Measurements from ENCODE around the gene TMEM161B. TPM values are rescaled to one million over a fixed set of nuclear protein-coding genes. Genes with fewer than 3 reads are reported as not detected.
"Not testable (repeated sequence)": the region's sequence is repeated elsewhere in the genome, so short reads cannot be mapped to it uniquely, and the experiment has no call there.

TMEM161B gene
- total and polyA plus RNA-seq, 4 experiments from 2014 or later, result 12.5 to 33.7 (median 22.7) TPM

DNA sequence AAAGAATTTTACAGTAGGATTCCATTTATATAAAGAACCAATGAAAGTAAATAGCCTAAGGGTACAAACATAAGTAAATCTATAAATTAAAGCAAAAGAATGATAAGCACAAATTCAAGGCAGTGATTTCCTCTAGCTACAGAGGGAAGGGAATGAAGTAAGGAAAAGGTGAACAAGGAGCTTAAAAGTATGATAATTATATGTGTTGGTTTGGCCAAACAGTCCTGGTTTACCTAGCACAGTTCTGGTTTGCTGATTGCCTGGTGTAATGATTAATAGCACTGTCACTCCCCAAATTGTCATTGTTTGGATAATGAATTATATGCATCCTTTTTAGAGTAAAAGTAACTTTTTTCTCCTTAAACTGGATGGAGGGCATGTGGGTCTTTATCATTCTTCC is 15.0 kb upstream of the TMEM161B start:
- H3K4me1 Mint-ChIP-seq, result no peaks in the 10 kb centered on the region
- CTCF ChIA-PET (ENCODE audit: partially characterized antibody), result no interaction called here

DNA sequence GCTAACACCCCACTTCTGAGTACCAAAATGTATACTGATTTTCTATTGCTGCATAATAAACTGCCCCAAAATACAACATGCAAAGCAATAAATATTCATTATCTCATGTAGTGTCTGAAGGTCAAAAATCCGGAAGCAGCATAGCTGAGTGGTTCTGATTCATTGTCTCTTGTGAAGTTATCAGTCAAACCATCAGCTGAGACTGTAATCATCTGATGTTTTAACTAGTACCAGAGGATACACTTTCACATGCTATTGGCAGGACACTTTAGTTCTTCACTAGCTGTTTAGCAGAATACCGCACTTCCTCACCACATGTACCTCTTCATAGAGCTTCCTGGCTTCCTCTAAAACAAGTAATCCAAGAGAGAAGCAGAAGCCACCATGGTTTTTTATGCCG is 12.7 kb upstream of the TMEM161B start:
- Mint-ChIP-seq H3K27me3 (no peaks in the 10 kb centered on the region), H3K9me3 (no peaks in the 10 kb centered on the region), H3K4me3 (no peak overlapping the region), H3K36me3 (peaks cover 7 to 15% of the 10 kb centered on the region in 2 donors), H3K4me1 (no peaks in the 10 kb centered on the region), H3K27ac (no peak overlapping the region)
- H3K27me3 ChIP-seq (ENCODE audit: insufficient read depth, low read length), result no peaks in the 10 kb centered on the region
- no peaks in the 10 kb centered on the region for H3K9me3 ChIP-seq (ENCODE audit: control insufficient read depth in 1 of 2, low read length in 2 of 2)
- ChIA-PET POLR2A (ENCODE audit: partially characterized antibody) (no interaction called here), CTCF (ENCODE audit: partially characterized antibody) (no interaction called here)
- H3K4me3 ChIP-seq (ENCODE audit: low read length in 2 of 2), result no peak overlapping the region
- no peaks in the 10 kb centered on the region for H3K36me3 ChIP-seq (ENCODE audit: insufficient read depth, low read length)
- H3K27ac ChIP-seq (ENCODE audit: low read depth, low read length), result no peak overlapping the region
- H3K4me1 ChIP-seq (ENCODE audit: insufficient read depth, low read length), result no peaks in the 10 kb centered on the region
- intact Hi-C loops (cut with micrococcal nuclease), result no loop called here
- DNase-seq, result no peak

More for the DNA sequence above, 15.0 kb upstream of the TMEM161B start:
- Mint-ChIP-seq H3K4me3 (no peak overlapping the region), H3K36me3 (peaks cover 17 to 22% of the 10 kb centered on the region in 2 donors), H3K27ac (no peak overlapping the region), H3K9me3 (peaks cover 0 to 2% (median 0%) of the 10 kb centered on the region in 8 donors), H3K27me3 (no peaks in the 10 kb centered on the region)
- Histone ChIP-seq H3K27ac (ENCODE audit: low read depth, low read length) (no peak overlapping the region), H3K36me3 (ENCODE audit: insufficient read depth, low read length) (no peaks in the 10 kb centered on the region), H3K4me3 (ENCODE audit: low read length in 2 of 2) (no peak overlapping the region), H3K9me3 (ENCODE audit: control insufficient read depth in 1 of 2, low read length in 2 of 2) (no peaks in the 10 kb centered on the region), H3K27me3 (ENCODE audit: insufficient read depth, low read length) (no peaks in the 10 kb centered on the region), H3K4me1 (ENCODE audit: insufficient read depth, low read length) (no peaks in the 10 kb centered on the region)
- intact Hi-C loops (cut with micrococcal nuclease), result no loop called here
- POLR2A ChIA-PET (ENCODE audit: partially characterized antibody), result no interaction called here
- DNase-seq, result no peak

DNA sequence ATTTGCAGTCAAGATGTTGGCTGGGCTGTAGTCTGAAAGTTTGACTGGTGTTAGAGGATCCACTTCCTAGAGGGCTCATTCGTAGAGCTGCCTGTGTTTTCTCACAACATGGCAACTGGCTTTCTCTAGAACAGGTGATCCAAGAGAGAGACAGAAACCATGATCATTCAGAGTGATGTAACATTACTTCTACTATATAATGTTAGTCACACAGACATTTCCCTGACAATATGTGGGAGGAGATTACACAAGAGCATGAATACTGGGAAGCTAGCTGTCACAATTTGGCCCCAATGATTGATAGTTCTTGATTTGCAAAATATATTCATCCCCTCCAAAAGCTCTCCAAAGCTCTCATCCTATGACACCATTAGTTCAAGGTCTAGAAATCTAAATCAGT is 10.9 kb upstream of the TMEM161B start:
- Mint-ChIP-seq H3K9me3 (no peaks in the 10 kb centered on the region), H3K4me1 (peaks cover 0 to 7% (median 1%) of the 10 kb centered on the region in 4 donors), H3K27me3 (no peaks in the 10 kb centered on the region), H3K36me3 (peaks cover 16 to 22% of the 10 kb centered on the region in 2 donors), H3K27ac (no peak overlapping the region), H3K4me3 (no peak overlapping the region)
- no peaks in the 10 kb centered on the region for H3K27me3 ChIP-seq (ENCODE audit: insufficient read depth, low read length)
- no peak overlapping the region for H3K4me3 ChIP-seq (ENCODE audit: low read length in 2 of 2)
- DNase-seq, result no peak
- H3K4me1 ChIP-seq (ENCODE audit: insufficient read depth, low read length), result no peaks in the 10 kb centered on the region
- no peak overlapping the region for H3K27ac ChIP-seq (ENCODE audit: low read depth, low read length)
- ChIA-PET POLR2A (ENCODE audit: partially characterized antibody) (no interaction called here), CTCF (ENCODE audit: partially characterized antibody) (no interaction called here)
- intact Hi-C loops (cut with micrococcal nuclease), result no loop called here
- H3K36me3 ChIP-seq (ENCODE audit: insufficient read depth, low read length), result no peaks in the 10 kb centered on the region
- H3K9me3 ChIP-seq (ENCODE audit: control insufficient read depth in 1 of 2, low read length in 2 of 2), result no peaks in the 10 kb centered on the region

DNA sequence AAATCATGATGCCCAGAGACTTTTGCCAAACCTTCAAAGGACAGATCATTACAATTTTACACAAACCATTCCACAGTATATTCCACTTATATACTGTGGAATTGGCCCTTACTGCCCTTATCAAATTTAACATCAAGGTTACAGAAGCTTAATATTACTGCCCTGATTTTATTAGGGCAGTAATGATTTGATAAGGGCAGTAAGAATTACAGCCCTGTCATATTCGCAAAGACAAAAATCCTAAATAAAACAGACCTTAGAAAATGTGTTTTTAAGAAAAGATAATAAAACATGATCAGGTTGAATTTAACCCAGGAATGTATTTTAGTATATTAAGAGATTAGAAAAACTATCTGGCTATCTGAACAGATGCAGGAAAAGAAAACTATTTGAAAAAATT is 7.7 kb upstream of the TMEM161B start:
- Histone ChIP-seq H3K27me3 (ENCODE audit: insufficient read depth, low read length) (no peaks in the 10 kb centered on the region), H3K36me3 (ENCODE audit: insufficient read depth, low read length) (no peaks in the 10 kb centered on the region), H3K4me1 (ENCODE audit: insufficient read depth, low read length) (peaks cover 7% of the 10 kb centered on the region), H3K9me3 (ENCODE audit: control insufficient read depth in 1 of 2, low read length in 2 of 2) (no peaks in the 10 kb centered on the region), H3K27ac (ENCODE audit: low read depth, low read length) (no peak overlapping the region), H3K4me3 (ENCODE audit: low read length in 2 of 2) (no peak overlapping the region)
- Mint-ChIP-seq H3K27me3 (no peaks in the 10 kb centered on the region), H3K9me3 (no peaks in the 10 kb centered on the region), H3K4me1 (peaks cover 5 to 13% (median 9%) of the 10 kb centered on the region in 4 donors), H3K27ac (no peak overlapping the region), H3K4me3 (no peak overlapping the region), H3K36me3 (peaks cover 15 to 33% of the 10 kb centered on the region in 2 donors)
- CTCF ChIA-PET (ENCODE audit: partially characterized antibody), result no interaction called here
- DNase-seq, result no peak
- POLR2A ChIA-PET (ENCODE audit: partially characterized antibody), result no interaction called here
- intact Hi-C loops (cut with micrococcal nuclease), result no loop called here

DNA sequence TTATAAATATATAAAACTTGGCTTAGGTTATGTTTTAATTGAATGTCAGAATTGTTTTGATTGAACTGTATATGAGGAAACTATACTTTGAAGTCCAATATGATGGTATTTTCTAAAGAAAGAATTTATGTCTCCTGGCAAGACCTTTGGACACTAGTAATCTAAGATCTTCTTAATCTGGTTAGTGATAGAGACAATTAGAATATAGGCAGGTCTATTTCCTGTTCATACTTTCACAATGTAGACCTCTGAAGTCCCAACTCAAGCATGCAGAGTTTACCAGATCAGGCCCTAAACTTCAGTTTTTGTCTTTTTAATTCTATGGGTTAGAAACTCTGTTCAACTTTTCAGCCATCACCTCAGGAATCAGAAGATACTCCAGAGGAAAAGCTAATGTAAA is 6.9 kb upstream of the TMEM161B start:
- ChIA-PET POLR2A (ENCODE audit: partially characterized antibody) (no interaction called here), CTCF (ENCODE audit: partially characterized antibody) (no interaction called here)
- Histone ChIP-seq H3K4me1 (ENCODE audit: insufficient read depth, low read length) (peaks cover 15% of the 10 kb centered on the region), H3K36me3 (ENCODE audit: insufficient read depth, low read length) (no peaks in the 10 kb centered on the region), H3K27ac (ENCODE audit: low read depth, low read length) (no peak overlapping the region), H3K27me3 (ENCODE audit: insufficient read depth, low read length) (no peaks in the 10 kb centered on the region), H3K4me3 (ENCODE audit: low read length in 2 of 2) (no peak overlapping the region), H3K9me3 (ENCODE audit: control insufficient read depth in 1 of 2, low read length in 2 of 2) (no peaks in the 10 kb centered on the region)
- Mint-ChIP-seq H3K36me3 (peaks cover 17 to 40% of the 10 kb centered on the region in 2 donors), H3K9me3 (no peaks in the 10 kb centered on the region), H3K27me3 (no peaks in the 10 kb centered on the region), H3K27ac (no peak overlapping the region), H3K4me1 (peaks cover 11 to 21% (median 14%) of the 10 kb centered on the region in 4 donors), H3K4me3 (no peak overlapping the region)
- intact Hi-C loops (cut with micrococcal nuclease), result no loop called here
- no peak for DNase-seq

DNA sequence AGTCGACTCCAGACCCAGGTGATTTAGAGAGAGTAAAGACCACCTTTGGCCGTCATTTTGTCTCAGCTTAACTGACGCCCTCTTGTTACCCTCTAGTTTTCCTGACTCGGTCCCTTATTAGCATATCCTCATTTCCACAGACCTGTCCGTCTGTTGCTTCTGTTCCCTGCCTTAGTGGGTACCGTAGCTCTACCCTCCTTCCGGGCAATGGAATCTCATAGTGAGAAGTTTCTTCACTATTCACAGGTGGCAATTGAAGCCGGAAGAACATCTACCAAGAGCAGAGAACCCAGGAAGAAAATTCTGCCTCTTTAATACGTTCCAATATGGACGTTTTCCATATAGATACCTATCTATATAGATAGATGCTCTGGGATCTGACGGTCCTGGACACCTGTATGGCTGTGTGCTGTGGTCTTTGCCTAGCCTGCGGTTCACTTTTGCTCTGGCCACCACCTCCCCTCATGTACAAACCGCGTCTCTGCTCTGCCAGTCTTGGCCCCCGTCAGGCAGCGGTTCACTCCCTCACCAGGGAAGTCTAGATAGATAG is 652 bp upstream of the TMEM161B start:
- intact Hi-C loops (cut with micrococcal nuclease), result loop anchor here (2.0 to 5.0 kb wide), 3 partner anchors 233 to 856 kb away; partner anchors contain the start of gene CCNH
- H3K9me3 Mint-ChIP-seq, result peaks cover 0 to 2% (median 0%) of the 10 kb centered on the region in 8 donors
- H3K4me3 Mint-ChIP-seq, result peak overlapping the region; percentile 95 to 100 (median 100)
- POLR2A ChIA-PET (ENCODE audit: partially characterized antibody), result no interaction called here
- H3K4me1 ChIP-seq (ENCODE audit: insufficient read depth, low read length), result peaks cover 50% of the 10 kb centered on the region
- peak in 1 of 5 donors; percentile 37 for DNase-seq
- peaks cover 28 to 55% of the 10 kb centered on the region in 2 donors for H3K36me3 Mint-ChIP-seq
- peaks cover 35 to 68% (median 47%) of the 10 kb centered on the region in 4 donors for H3K4me1 Mint-ChIP-seq
- H3K36me3 ChIP-seq (ENCODE audit: insufficient read depth, low read length), result no peaks in the 10 kb centered on the region
- H3K9me3 ChIP-seq (ENCODE audit: control insufficient read depth in 1 of 2, low read length in 2 of 2), result no peaks in the 10 kb centered on the region
- peak overlapping the region; percentile 87 for H3K27ac ChIP-seq (ENCODE audit: low read depth, low read length)
- H3K27me3 Mint-ChIP-seq, result no peaks in the 10 kb centered on the region
- peak overlapping the region; percentile 72 to 75 for H3K4me3 ChIP-seq (ENCODE audit: low read length in 2 of 2)
- H3K27me3 ChIP-seq (ENCODE audit: insufficient read depth, low read length), result no peaks in the 10 kb centered on the region
- CTCF ChIA-PET (ENCODE audit: partially characterized antibody), result interaction anchor here (1.3 kb wide), 1 partner anchor 12 kb away, joined by 3 read pairs; no protein-coding TSS in a partner anchor
- H3K27ac Mint-ChIP-seq, result peak overlapping the region; percentile 97 to 100 (median 99)

DNA sequence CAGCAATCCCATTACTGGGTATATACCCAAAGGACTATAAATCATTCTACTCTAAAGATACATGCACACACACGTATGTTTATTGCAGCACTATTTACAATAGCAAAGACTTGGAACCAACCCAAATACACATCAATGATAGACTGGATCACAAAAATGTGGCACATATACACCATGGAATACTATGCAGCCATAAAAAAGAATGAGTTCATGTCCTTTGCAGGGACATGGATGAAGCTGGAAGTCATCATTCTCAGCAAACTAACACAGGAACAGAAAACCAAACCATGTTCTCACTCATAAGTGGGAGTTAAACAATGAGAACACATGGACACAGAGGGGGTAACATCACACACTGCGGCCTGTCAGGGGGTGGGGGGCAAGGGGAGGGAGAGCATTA is 4.1 kb downstream of the TMEM161B start:
- H3K36me3 ChIP-seq (ENCODE audit: insufficient read depth, low read length); POLR2A ChIA-PET (ENCODE audit: partially characterized antibody); H3K9me3 Mint-ChIP-seq; H3K9me3 ChIP-seq (ENCODE audit: control insufficient read depth in 1 of 2, low read length in 2 of 2); intact Hi-C loops (cut with micrococcal nuclease); H3K27ac Mint-ChIP-seq; H3K27me3 ChIP-seq (ENCODE audit: insufficient read depth, low read length); H3K27me3 Mint-ChIP-seq; H3K27ac ChIP-seq (ENCODE audit: low read depth, low read length); H3K4me3 ChIP-seq (ENCODE audit: low read length in 2 of 2); CTCF ChIA-PET (ENCODE audit: partially characterized antibody); DNase-seq: not testable (repeated sequence)
- Mint-ChIP-seq H3K4me1 (peaks cover 28 to 70% (median 43%) of the 10 kb centered on the region in 4 donors), H3K36me3 (peaks cover 33 to 34% of the 10 kb centered on the region in 2 donors), H3K4me3 (peak overlapping the region in 1 of 8 donors; percentile 5)
- H3K4me1 ChIP-seq (ENCODE audit: insufficient read depth, low read length), result peaks cover 25% of the 10 kb centered on the region

All from CD4-positive, alpha-beta memory T cell (primary cell).